CD4-positive, alpha-beta T cell (primary cell): Measurements from ENCODE around the gene CCP110. TPM values are rescaled to one million over a fixed set of nuclear protein-coding genes. Genes with fewer than 3 reads are reported as not detected.

Experiments used
- ATAC-seq: fragments of 200-7000 bp; cut with Tn5 transposase; one replicate; pipeline ENCODE4 v1.10.0; 2022; ENCODE audit warnings: mild to moderate bottlenecking; ENCODE audit not compliant: poor library complexity
- CTCF ChIA-PET: fragments of 350-600 bp; sonication (Branson Sonifier 250); formaldehyde crosslinking; loops from one replicate; lab custom pipeline; 2021; ENCODE audit warnings: antibody characterized with exemption, inconsistent platforms; lab: Charles Lee
- POLR2A ChIA-PET: fragments of 350-600 bp; sonication (Branson Sonifier 250); formaldehyde crosslinking; loops from one replicate; lab custom pipeline; 2021; ENCODE audit warnings: antibody characterized with exemption, inconsistent platforms; lab: Charles Lee
- DNase-seq, 14 experiments: peaks; one replicate each; pipeline ENCODE4 v3.0.0-alpha.2; 2013 to 2020; ENCODE audit warnings: mixed read lengths in 2 of 14
- H3K27ac ChIP-seq, 2 donors: one replicate each; pipeline versions ENCODE4 v1.5.1 to v1.7.0; 2013; ENCODE audit warnings: low read length in 2 of 2, low read depth in 1 of 2, mild to moderate bottlenecking in 1 of 2
- H3K27me3 ChIP-seq, 2 experiments: 1 replicate in 1 of 2; 2 replicates in 1 of 2; pipeline versions ENCODE4 v1.6.1 to v1.7.0; 2013; ENCODE audit warnings: low read length in 2 of 2, control low read depth in 1 of 2, mild to moderate bottlenecking in 1 of 2, moderate library complexity in 1 of 2; ENCODE audit not compliant: insufficient read depth in 2 of 2, control insufficient read depth in 1 of 2
- H3K36me3 ChIP-seq: one replicate; pipeline ENCODE4 v1.6.1; 2013; ENCODE audit warnings: low read length, control low read depth; ENCODE audit not compliant: insufficient read depth
- H3K4me1 ChIP-seq: one replicate; pipeline ENCODE4 v1.6.1; 2013; ENCODE audit warnings: low read length, control low read depth; ENCODE audit not compliant: insufficient read depth
- H3K4me3 ChIP-seq: one replicate; pipeline ENCODE4 v1.5.1; 2013; ENCODE audit warnings: mild to moderate bottlenecking, low read length, moderate library complexity
- H3K9me3 ChIP-seq, 2 experiments: 1 replicate in 1 of 2; 2 replicates in 1 of 2; pipeline versions ENCODE4 v1.6.1 to v1.7.0; 2013; ENCODE audit warnings: low read length in 2 of 2, mild to moderate bottlenecking in 2 of 2, control low read depth in 1 of 2, moderate library complexity in 1 of 2; ENCODE audit not compliant: control insufficient read depth in 1 of 2, insufficient read depth in 1 of 2
- H3K27ac Mint-ChIP-seq: one replicate; pipeline ENCODE4 v1.8.0; 2020; ENCODE audit warnings: mixed read lengths
- H3K27me3 Mint-ChIP-seq: one replicate; pipeline ENCODE4 v1.8.0; 2021; ENCODE audit warnings: mixed read lengths
- H3K36me3 Mint-ChIP-seq: one replicate; pipeline ENCODE4 v1.8.0; 2021; ENCODE audit warnings: low read depth, mixed read lengths
- H3K4me1 Mint-ChIP-seq: one replicate; pipeline ENCODE4 v1.8.0; 2021; ENCODE audit warnings: low read depth, mixed read lengths
- H3K4me3 Mint-ChIP-seq: one replicate; pipeline ENCODE4 v1.8.0; 2020; ENCODE audit warnings: mild to moderate bottlenecking, mixed read lengths
- H3K9me3 Mint-ChIP-seq: one replicate; pipeline ENCODE4 v1.8.0; 2020; ENCODE audit warnings: mixed read lengths
- CTCF ChIP-seq: fragments of 200-600 bp; IDR thresholded peaks from one replicate; pipeline ENCODE4 v1.8.0; 2022; ENCODE audit warnings: antibody characterized with exemption, mild to moderate bottlenecking
- intact Hi-C, 2 experiments: fragments of 100-400 bp; cut with DNase I in 1 of 2; cut with micrococcal nuclease in 1 of 2; formaldehyde crosslinking; loops; one replicate each; pipeline versions ENCODE4 v1.15.1 to v1.9.0; 2023 to 2025; cut with DNase I, micrococcal nuclease
- total RNA-seq, 174 experiments: library from RNA in 2 of 174; stranded (reverse) in 2 of 174; gene quantifications; one replicate each; pipeline ENCODE4 v1.2.3 and lab custom pipeline; 2021 to 2026

CCP110 gene
- total RNA-seq, 2 experiments from 2014 or later = 14.8 to 15.4 TPM

DNA sequence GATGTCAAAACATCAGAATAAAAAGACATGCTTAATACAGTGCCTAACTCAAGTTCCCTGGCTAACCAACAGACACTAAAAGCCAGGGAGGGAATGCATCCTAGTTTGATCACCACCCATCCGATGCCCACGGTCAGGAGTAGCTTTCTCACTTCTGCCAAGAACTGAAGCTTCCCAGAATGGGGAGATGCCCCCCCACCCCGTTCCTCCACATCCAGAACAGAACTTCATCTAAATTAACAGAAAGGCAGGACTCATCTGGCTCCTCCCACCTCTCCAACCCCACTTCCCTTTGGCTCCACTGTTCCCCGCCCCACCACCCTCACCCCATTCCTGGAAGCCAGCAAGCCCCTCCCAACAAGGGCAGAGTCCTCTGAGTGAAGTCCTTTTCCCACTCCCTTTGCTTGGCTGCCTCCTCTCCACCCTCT, 35.5 kb upstream of the CCP110 start:
- TF ChIP-seq CTCF = no peak
- CTCF ChIA-PET = no interaction called here
- Mint-ChIP-seq H3K4me1 (no peaks in the 10 kb centered on the region), H3K9me3 (no peaks in the 10 kb centered on the region), H3K27me3 (no peaks in the 10 kb centered on the region), H3K27ac (no peak overlapping the region), H3K36me3 (no peaks in the 10 kb centered on the region), H3K4me3 (no peak overlapping the region)
- Histone ChIP-seq H3K27me3 (no peaks in the 10 kb centered on the region), H3K4me3 (no peak overlapping the region), H3K9me3 (no peaks in the 10 kb centered on the region), H3K4me1 (no peaks in the 10 kb centered on the region), H3K27ac (no peak overlapping the region), H3K36me3 (no peaks in the 10 kb centered on the region)
- intact Hi-C loops = no loop called here
- ATAC-seq = no peak
- no peak for DNase-seq
- POLR2A ChIA-PET = no interaction called here

DNA sequence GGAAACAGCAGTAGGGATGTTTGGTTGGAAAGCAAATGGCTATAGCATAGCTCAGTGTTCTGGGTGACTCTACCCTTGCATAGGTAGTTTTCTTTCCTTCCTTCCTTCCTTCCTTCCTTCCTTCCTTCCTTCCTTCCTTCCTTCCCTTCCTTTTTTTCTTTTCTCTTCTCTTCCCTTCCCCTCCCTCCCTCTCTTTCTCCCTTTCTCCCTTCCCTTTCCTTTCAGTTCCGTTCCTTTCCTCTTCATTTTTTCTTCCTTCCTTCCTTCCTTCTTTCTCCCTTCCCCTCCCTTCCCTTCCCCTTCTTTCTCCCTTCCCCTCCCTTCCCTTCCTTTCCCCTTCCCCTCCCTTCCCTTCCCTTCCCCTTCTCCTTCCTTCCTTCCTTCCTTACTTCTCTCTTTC, 33.1 kb upstream of the CCP110 start:
- intact Hi-C loops = no loop called here
- no peaks in the 10 kb centered on the region for H3K9me3 Mint-ChIP-seq
- H3K27ac Mint-ChIP-seq = no peak overlapping the region
- Histone ChIP-seq H3K36me3 (no peaks in the 10 kb centered on the region), H3K27me3 (no peaks in the 10 kb centered on the region), H3K4me3 (no peak overlapping the region), H3K27ac (no peak overlapping the region), H3K4me1 (peaks cover 10% of the 10 kb centered on the region), H3K9me3 (no peaks in the 10 kb centered on the region)
- ATAC-seq = no peak
- no peak for DNase-seq
- POLR2A ChIA-PET = no interaction called here
- H3K27me3 Mint-ChIP-seq = no peaks in the 10 kb centered on the region
- peaks cover 8% of the 10 kb centered on the region for H3K4me1 Mint-ChIP-seq
- CTCF ChIA-PET = no interaction called here
- H3K36me3 Mint-ChIP-seq = no peaks in the 10 kb centered on the region
- no peak for TF ChIP-seq CTCF
- no peak overlapping the region for H3K4me3 Mint-ChIP-seq

- intact Hi-C loops = no loop called here
- peaks cover 10% of the 10 kb centered on the region for H3K4me1 ChIP-seq
- H3K4me3 ChIP-seq = no peak overlapping the region
- ChIA-PET POLR2A (no interaction called here), CTCF (no interaction called here)
- Mint-ChIP-seq H3K9me3 (no peaks in the 10 kb centered on the region), H3K36me3 (peaks cover 38% of the 10 kb centered on the region), H3K4me3 (no peak overlapping the region), H3K27ac (no peak overlapping the region), H3K27me3 (no peaks in the 10 kb centered on the region), H3K4me1 (peaks cover 8% of the 10 kb centered on the region)
- H3K27me3 ChIP-seq = no peaks in the 10 kb centered on the region
- no peak for TF ChIP-seq CTCF
- peaks cover 18% of the 10 kb centered on the region for H3K36me3 ChIP-seq
- ATAC-seq (no peak), DNase-seq (no peak)
- H3K27ac ChIP-seq = no peak overlapping the region
- no peaks in the 10 kb centered on the region for H3K9me3 ChIP-seq
Observed at GRCh38 chr16:19497176-19497575, 26.6 kb upstream of the CCP110 start.
